Activated T-helper 1 cell treated with anti-CD3 and anti-CD28 coated beads, Interleukin-12 subunit alpha, Interleukin-12 subunit beta, Interleukin-2, Interleukin-4 antibody, amounts not matched to agents 30 ng/mL and 10 ng/mL and 1 ng/mL, durations not matched to agents 14 hours and 24 hours and 36 hours (primary cell): Measurements from ENCODE around the gene CDK9. TPM values are rescaled to one million over a fixed set of nuclear protein-coding genes. Genes with fewer than 3 reads are reported as not detected.

Source experiments
- DNase-seq: peaks from one replicate; pipeline ENCODE4 v3.0.0; 2021; ENCODE audit warnings: low spot score
- H3K27ac Mint-ChIP-seq: one replicate; pipeline ENCODE4 v1.8.0; 2021; ENCODE audit warnings: mild to moderate bottlenecking, mixed read lengths
- H3K27me3 Mint-ChIP-seq: one replicate; pipeline ENCODE4 v1.8.0; 2022; ENCODE audit warnings: mild to moderate bottlenecking, moderate library complexity, mixed read lengths; ENCODE audit not compliant: insufficient read depth
- H3K36me3 Mint-ChIP-seq: one replicate; pipeline ENCODE4 v1.8.0; 2021; ENCODE audit warnings: low read depth, mixed read lengths
- H3K4me1 Mint-ChIP-seq: one replicate; pipeline ENCODE4 v1.8.0; 2021; ENCODE audit warnings: low read depth, mixed read lengths
- H3K4me3 Mint-ChIP-seq: one replicate; pipeline ENCODE4 v1.8.0; 2021; ENCODE audit warnings: mild to moderate bottlenecking, moderate library complexity, mixed read lengths
- H3K9me3 Mint-ChIP-seq: one replicate; pipeline ENCODE4 v1.8.0; 2021; ENCODE audit warnings: mixed read lengths
- intact Hi-C: fragments of 100-400 bp; cut with micrococcal nuclease; formaldehyde crosslinking; loops from one replicate; pipeline ENCODE4 v1.15.1; 2024
- total RNA-seq: library from RNA; stranded (reverse); gene quantifications from 2 replicates; pipeline ENCODE4 v1.2.3, GENCODE V29; 2022

The CDK9 gene
- total RNA-seq: 97.3 and 105 TPM in 2 replicates

GRCh38 chr9:127785933-127786772 lies at the start of gene CDK9:
TSS of gene CDK9 (plus strand) at chr9:127786034. CDS start at chr9:127786149, 115 bp downstream.
- Mint-ChIP-seq H3K27ac (peak within 1 kb of the TSS; percentile 99), H3K9me3 (no peaks in the 10 kb centered on the region), H3K4me3 (peak within 1 kb of the TSS; percentile 96), H3K27me3 (no peaks in the 10 kb centered on the region), H3K4me1 (peaks cover 68% of the 10 kb centered on the region), H3K36me3 (peaks cover 43% of the 10 kb centered on the region)
- intact Hi-C loops: loop anchor here (1.0 to 5.0 kb wide), 9 partner anchors 10 to 281 kb away; partner anchors contain the start of genes FPGS, NAIF1, SLC25A25 and TOR2A
- peak; percentile 93 for DNase-seq

GRCh38 chr9:127738666-127739065 lies 47.2 kb upstream of the CDK9 start:
- H3K36me3 Mint-ChIP-seq: peaks cover 18% of the 10 kb centered on the region
- DNase-seq: no peak
- no peaks in the 10 kb centered on the region for H3K9me3 Mint-ChIP-seq
- no peak overlapping the region for H3K27ac Mint-ChIP-seq
- H3K4me1 Mint-ChIP-seq: peaks cover 13% of the 10 kb centered on the region
- H3K27me3 Mint-ChIP-seq: no peaks in the 10 kb centered on the region
- intact Hi-C loops: loop anchor here (10.0 kb wide), 1 partner anchor 494 kb away; no protein-coding TSS in a partner anchor
- H3K4me3 Mint-ChIP-seq: no peak overlapping the region

GRCh38 chr9:127739614-127740330 lies 46.1 kb upstream of the CDK9 start:
- H3K4me3 Mint-ChIP-seq: no peak overlapping the region
- H3K27ac Mint-ChIP-seq: no peak overlapping the region
- H3K36me3 Mint-ChIP-seq: peaks cover 18% of the 10 kb centered on the region
- peaks cover 6% of the 10 kb centered on the region for H3K4me1 Mint-ChIP-seq
- no peaks in the 10 kb centered on the region for H3K9me3 Mint-ChIP-seq
- DNase-seq: no peak
- intact Hi-C loops: loop anchor here (10.0 kb wide), 1 partner anchor 495 kb away; no protein-coding TSS in a partner anchor
- no peaks in the 10 kb centered on the region for H3K27me3 Mint-ChIP-seq

GRCh38 chr9:127741831-127742434 lies 43.9 kb upstream of the CDK9 start:
- intact Hi-C loops: no loop called here
- no peak overlapping the region for H3K4me3 Mint-ChIP-seq
- peaks cover 26% of the 10 kb centered on the region for H3K36me3 Mint-ChIP-seq
- H3K27me3 Mint-ChIP-seq: no peaks in the 10 kb centered on the region
- no peak for DNase-seq
- no peak overlapping the region for H3K27ac Mint-ChIP-seq
- no peaks in the 10 kb centered on the region for H3K9me3 Mint-ChIP-seq
- no peaks in the 10 kb centered on the region for H3K4me1 Mint-ChIP-seq

GRCh38 chr9:127742435-127743088 lies 43.3 kb upstream of the CDK9 start:
- Mint-ChIP-seq H3K9me3 (no peaks in the 10 kb centered on the region), H3K36me3 (peaks cover 26% of the 10 kb centered on the region), H3K4me3 (no peak overlapping the region), H3K27ac (no peak overlapping the region), H3K27me3 (no peaks in the 10 kb centered on the region), H3K4me1 (no peaks in the 10 kb centered on the region)
- no peak for DNase-seq
- intact Hi-C loops: no loop called here

- no peak for DNase-seq
- Mint-ChIP-seq H3K27me3 (no peaks in the 10 kb centered on the region), H3K9me3 (no peaks in the 10 kb centered on the region), H3K27ac (no peak overlapping the region), H3K4me1 (no peaks in the 10 kb centered on the region), H3K36me3 (peaks cover 30% of the 10 kb centered on the region), H3K4me3 (no peak overlapping the region)
- intact Hi-C loops: no loop called here
These were observed 41.3 kb upstream of the CDK9 start for GRCh38 chr9:127744398-127745110.

GRCh38 chr9:127746959-127747569 lies 38.8 kb upstream of the CDK9 start:
- no peaks in the 10 kb centered on the region for H3K27me3 Mint-ChIP-seq
- DNase-seq: no peak
- no peaks in the 10 kb centered on the region for H3K9me3 Mint-ChIP-seq
- H3K4me3 Mint-ChIP-seq: no peak overlapping the region
- intact Hi-C loops: no loop called here
- H3K4me1 Mint-ChIP-seq: no peaks in the 10 kb centered on the region
- H3K27ac Mint-ChIP-seq: peak overlapping the region; percentile 44
- H3K36me3 Mint-ChIP-seq: peaks cover 38% of the 10 kb centered on the region

GRCh38 chr9:127749090-127749787 lies 36.6 kb upstream of the CDK9 start:
- Mint-ChIP-seq H3K4me3 (no peak overlapping the region), H3K36me3 (peaks cover 35% of the 10 kb centered on the region), H3K4me1 (no peaks in the 10 kb centered on the region), H3K27ac (no peak overlapping the region), H3K27me3 (no peaks in the 10 kb centered on the region), H3K9me3 (no peaks in the 10 kb centered on the region)
- intact Hi-C loops: no loop called here
- DNase-seq: no peak

GRCh38 chr9:127751269-127752054 lies 34.4 kb upstream of the CDK9 start:
- Mint-ChIP-seq H3K27ac (no peak overlapping the region), H3K4me3 (no peak overlapping the region), H3K9me3 (no peaks in the 10 kb centered on the region), H3K36me3 (peaks cover 30% of the 10 kb centered on the region), H3K4me1 (no peaks in the 10 kb centered on the region), H3K27me3 (no peaks in the 10 kb centered on the region)
- DNase-seq: no peak
- intact Hi-C loops: no loop called here

GRCh38 chr9:127753148-127753547 lies 32.7 kb upstream of the CDK9 start:
- peaks cover 19% of the 10 kb centered on the region for H3K36me3 Mint-ChIP-seq
- H3K4me1 Mint-ChIP-seq: no peaks in the 10 kb centered on the region
- H3K27me3 Mint-ChIP-seq: no peaks in the 10 kb centered on the region
- no peak for DNase-seq
- intact Hi-C loops: no loop called here
- no peak overlapping the region for H3K27ac Mint-ChIP-seq
- no peaks in the 10 kb centered on the region for H3K9me3 Mint-ChIP-seq
- no peak overlapping the region for H3K4me3 Mint-ChIP-seq

- H3K4me1 Mint-ChIP-seq: peaks cover 3% of the 10 kb centered on the region
- intact Hi-C loops: no loop called here
- DNase-seq: no peak
- no peak overlapping the region for H3K4me3 Mint-ChIP-seq
- no peak overlapping the region for H3K27ac Mint-ChIP-seq
- H3K27me3 Mint-ChIP-seq: no peaks in the 10 kb centered on the region
- H3K36me3 Mint-ChIP-seq: peaks cover 19% of the 10 kb centered on the region
- no peaks in the 10 kb centered on the region for H3K9me3 Mint-ChIP-seq
These were observed 32.2 kb upstream of the CDK9 start for GRCh38 chr9:127753622-127754021.
